LNCAP (cell line): Measurements from ENCODE around the gene EIF2D.

Source experiments
- TF ChIP-seq, protein P1 (sequence below): fragments of 450-650 bp; IDR thresholded peaks from 2 replicates; pipeline ENCODE4 v1.5.1; 2017; ENCODE audit warnings: mild to moderate bottlenecking

Gene EIF2D

DNA sequence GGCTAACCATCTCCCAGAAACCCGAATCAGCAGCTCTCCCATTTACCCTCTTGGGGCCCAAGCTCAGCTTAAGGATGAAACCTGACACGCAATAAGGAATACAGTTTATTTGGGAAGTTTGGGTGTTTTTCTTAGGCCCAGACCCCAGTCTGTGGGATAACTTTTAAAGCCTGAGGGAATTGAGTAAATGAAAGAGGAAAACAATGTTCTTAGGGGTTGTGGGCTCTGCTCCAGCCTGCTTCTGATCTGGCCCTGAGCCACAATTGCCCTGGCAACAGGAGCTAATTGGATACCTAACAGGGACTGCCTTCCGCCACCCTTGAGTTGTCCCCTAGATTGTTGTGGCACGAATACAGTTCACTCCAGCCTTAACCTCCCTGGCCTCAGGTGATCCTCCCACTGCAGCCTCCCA is 43.2 kb upstream of the EIF2D start:
- TF ChIP-seq, protein P1, sequence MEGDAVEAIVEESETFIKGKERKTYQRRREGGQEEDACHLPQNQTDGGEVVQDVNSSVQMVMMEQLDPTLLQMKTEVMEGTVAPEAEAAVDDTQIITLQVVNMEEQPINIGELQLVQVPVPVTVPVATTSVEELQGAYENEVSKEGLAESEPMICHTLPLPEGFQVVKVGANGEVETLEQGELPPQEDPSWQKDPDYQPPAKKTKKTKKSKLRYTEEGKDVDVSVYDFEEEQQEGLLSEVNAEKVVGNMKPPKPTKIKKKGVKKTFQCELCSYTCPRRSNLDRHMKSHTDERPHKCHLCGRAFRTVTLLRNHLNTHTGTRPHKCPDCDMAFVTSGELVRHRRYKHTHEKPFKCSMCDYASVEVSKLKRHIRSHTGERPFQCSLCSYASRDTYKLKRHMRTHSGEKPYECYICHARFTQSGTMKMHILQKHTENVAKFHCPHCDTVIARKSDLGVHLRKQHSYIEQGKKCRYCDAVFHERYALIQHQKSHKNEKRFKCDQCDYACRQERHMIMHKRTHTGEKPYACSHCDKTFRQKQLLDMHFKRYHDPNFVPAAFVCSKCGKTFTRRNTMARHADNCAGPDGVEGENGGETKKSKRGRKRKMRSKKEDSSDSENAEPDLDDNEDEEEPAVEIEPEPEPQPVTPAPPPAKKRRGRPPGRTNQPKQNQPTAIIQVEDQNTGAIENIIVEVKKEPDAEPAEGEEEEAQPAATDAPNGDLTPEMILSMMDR = no peak

DNA sequence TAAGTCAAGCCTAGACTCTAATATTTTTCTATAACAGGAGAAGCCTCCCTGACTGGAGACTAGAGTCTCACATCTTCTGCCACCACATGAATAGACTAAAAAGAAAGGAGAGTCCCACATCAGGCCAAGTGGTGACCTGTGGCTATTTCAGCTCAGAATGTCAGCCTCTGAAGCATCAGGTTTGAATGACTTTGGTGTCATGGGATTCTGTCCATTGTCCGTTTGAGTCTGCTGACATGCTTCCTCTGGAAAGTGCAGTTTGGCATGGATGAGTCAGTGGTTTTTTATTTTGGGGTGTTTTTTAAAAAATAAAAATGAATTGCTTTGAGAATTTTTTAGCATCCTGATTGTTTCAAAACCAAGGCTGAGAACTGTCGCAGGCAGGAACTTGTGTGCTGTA is 42.6 kb upstream of the EIF2D start:
- TF ChIP-seq, protein P1 = no peak

DNA sequence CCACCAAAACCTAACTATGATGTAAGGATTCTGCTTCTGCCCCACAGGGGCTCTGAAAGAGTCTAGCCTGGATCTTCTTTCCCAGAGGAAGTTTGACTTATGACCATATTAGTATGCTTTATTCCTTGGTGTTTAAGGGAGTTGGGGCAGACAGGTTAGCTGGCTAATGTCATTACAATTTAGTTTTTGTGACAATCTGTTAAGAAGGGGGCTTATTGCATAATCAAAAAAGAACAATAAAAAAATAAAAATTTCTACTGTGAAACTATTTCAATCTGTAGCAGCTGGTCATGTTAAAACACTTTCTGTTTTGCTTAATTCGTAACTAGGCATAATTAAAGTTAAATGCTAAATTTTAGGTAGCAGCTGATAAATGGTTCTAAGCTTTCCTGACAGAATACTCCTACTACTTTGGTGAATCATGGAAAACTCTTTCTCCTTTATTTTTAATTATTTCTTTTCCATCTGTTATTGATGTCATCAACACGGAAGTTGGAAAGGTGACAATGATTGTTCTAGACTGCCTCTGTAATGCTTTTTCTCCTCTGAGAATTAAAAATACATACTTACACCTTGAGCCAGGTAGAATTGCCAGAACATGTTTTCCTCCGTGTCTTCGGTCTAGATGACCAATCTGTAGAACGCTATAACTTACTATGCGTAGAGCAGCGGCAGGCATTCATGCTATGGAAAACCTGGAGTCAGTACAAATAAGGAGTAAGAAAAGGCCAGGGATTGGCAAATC is 41.6 kb upstream of the EIF2D start:
- TF ChIP-seq, protein P1 = no peak

DNA sequence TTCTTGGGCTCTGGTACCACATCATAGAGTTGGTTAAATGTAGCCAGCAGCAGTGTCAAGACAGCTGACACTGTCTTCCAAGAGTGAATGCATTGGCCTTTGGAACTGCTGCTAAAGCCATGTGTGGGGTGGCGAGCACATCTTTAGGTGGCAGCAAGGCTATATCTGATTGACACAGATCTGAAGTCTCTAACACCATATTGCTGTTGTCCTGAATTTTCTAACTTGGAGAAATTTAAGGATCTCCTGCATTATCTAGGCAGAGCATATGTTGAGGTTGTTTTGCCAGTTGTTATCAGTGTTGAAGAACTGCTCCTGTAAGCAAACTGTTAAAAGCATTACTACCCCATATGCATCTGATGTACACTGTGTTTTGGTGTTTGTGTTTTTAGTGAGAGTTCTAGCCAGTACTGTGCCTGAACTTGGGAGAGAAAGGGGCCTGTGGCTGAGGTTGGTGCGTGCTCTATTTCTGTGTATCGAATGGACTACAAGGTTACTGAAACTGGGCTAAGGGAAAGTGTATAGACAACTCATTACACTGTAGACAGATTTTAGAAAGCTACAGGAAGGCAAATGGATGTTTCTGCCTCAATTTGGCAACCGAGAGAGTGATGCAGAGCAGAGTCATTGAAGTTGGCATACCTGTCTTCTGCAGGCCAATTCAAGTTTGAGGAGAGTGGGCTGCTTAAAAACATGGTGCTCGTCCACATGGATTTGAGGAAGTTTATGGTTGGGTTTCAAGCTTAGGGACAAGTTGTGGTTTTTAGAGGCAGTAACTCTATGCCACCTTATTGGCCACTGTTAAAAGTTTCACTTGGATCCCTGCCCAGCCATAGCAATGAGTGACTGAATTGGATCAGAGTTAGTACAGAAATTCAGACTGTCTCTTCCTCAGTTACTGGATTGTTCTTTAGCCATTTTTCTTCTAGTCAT is 40.0 kb upstream of the EIF2D start:
- TF ChIP-seq, protein P1 = no peak

DNA sequence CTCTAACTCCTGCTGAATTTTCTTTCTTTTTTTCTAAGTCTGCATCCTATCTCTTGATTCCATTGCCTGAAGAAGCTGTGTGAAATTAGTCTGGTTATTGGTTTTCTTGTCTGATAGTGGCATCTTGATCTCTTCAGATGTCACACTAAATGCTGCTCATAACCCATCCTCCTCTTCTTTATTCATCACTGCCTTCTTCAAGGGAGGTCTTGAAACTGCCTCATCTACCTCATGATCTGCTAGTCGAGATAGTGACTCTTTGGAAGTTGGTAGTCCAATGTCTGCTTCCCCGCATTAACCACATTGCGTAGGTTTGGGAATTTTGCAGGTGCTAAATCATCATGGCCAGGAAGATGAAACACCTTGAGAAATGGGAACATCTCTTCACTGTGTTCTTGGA is 38.7 kb upstream of the EIF2D start:
- TF ChIP-seq, protein P1 = no peak

DNA sequence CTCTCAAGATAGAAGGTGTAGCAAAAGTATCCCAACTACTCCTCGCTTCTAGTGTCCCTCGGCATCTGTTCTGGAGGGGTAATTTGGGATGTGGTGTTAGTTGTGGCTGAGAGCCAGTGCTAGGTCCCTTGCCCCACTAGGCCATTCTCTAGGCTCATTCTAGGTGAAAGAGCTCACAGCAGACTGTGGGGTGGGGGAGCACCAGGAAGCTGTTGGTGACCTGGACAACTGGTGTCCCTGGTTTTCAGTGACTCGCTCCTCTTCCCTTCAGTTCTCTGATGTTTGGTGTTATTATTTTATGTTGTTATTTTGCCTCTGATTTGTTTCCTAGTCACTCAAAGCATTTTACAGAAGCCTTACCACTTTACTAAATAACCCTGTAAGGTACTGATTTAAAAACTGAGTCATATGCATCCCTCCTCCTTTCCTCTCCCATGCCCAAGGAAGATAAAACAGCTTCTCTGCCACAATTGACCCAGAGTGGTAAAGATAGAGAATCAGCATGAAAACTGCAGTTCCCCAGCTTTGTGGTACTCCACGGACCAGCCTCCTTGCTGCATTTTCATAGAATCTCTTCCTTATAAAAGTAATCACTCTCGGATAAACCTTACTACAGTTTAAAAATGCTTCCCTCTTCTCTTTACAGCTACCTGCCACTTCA is 37.1 kb upstream of the EIF2D start:
- TF ChIP-seq, protein P1 = no peak

DNA sequence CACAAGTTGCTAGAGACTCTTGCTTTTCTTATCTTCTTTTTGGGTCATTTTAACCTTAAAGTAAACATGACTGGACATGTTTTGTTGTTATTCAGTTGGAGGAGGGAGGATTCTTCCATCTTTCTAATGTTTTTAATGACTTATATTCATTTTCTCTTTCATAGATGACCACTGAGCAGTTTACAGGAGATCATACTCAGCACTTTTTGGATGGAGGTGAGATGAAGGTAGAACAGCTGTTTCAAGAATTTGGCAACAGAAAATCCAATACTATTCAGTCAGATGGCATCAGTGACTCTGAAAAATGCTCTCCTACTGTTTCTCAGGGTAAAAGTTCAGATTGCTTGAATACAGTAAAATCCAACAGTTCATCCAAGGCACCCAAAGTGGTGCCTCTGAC is 35.0 kb upstream of the EIF2D start:
- TF ChIP-seq, protein P1 = no peak
